ENCODE results near the gene RNF224. TPM values are rescaled to one million over a fixed set of nuclear protein-coding genes. Genes with fewer than 3 reads are reported as not detected.
A peak's percentile ranks its signal among the peaks of the same experiment; 100 is the strongest.

Gene RNF224
- total and polyA plus RNA-seq, 2 of the 13 experiments (the other 11 are each of a cell fraction or from before 2014, with no cell fraction given), result 0.09 TPM; not detected in 1

- Histone ChIP-seq H3K4me1 (ENCODE audit: insufficient read depth, low read length) (no peaks in the 10 kb centered on the region), H3K27me3 (ENCODE audit: control insufficient read depth in 1 of 2, insufficient read depth in 2 of 2, low read length in 2 of 2) (no peaks in the 10 kb centered on the region), H3K4me3 (replicated peaks in 1 of 3; ENCODE audit: insufficient read depth in 1 of 3, low read depth in 2 of 3, low read length in 3 of 3) (no peak overlapping the region), H3K79me2 (ENCODE audit: insufficient read depth, low read length) (no peaks in the 10 kb centered on the region), H3K9me3 (ENCODE audit: low read length) (no peaks in the 10 kb centered on the region), H3K9ac (ENCODE audit: insufficient read depth, low read depth, low read length) (no peak overlapping the region), H3K4me2 (ENCODE audit: low read depth, low read length) (no peak overlapping the region), H3K36me3 (replicated peaks in 1 of 2; ENCODE audit: control insufficient read depth in 1 of 2, insufficient read depth in 2 of 2, low read length in 2 of 2) (peaks cover 18% of the 10 kb centered on the region in 2 experiments; a peak in 4 of 5 replicates), H3K27ac (ENCODE audit: extremely low read length, insufficient read depth, low read length) (no peak overlapping the region), H4K20me1 (ENCODE audit: insufficient read depth, low read length) (no peaks in the 10 kb centered on the region), H2AFZ (ENCODE audit: low read length) (no peak overlapping the region)
- ChIA-PET POLR2A (no interaction called here), CTCF (ENCODE audit: low intra/inter-chr PET ratio, low total read pairs) (no interaction called here)
- no peak for DNase-seq (ENCODE audit: low spot score)
- no peak for ATAC-seq
- in situ Hi-C loops (cut with HindIII; ENCODE audit: extremely low pct_ligation_motif_present, low pct_unique_long_range_greater_than_20kb), result no loop called here
- intact Hi-C loops (cut with micrococcal nuclease; ENCODE audit: unreplicated experiment), result loop anchor here (10.0 kb wide), 1 partner anchor 64 kb away; the partner anchor contains the start of gene DPP7
- WGBS (ENCODE audit: low lambda C conversion rate), result 89% methylated on average over 11 of the region's 23 CpGs
- FAIRE-seq, result no peak
- no TSS peak for BruUV-seq (replicated peaks)
- TF ChIP-seq ZNF687 (CRISPR knock-in tag; IDR thresholded peaks at IDR 0.05), result peak; percentile 40
- no peak for TF ChIP-seq ZSCAN12 (CRISPR knock-in tag; IDR thresholded peaks at IDR 0.05)
- no peak for TF ChIP-seq IKZF5 (CRISPR knock-in tag; IDR thresholded peaks at IDR 0.05)
Observed at GRCh38 chr9:137178201-137178938, 48.9 kb upstream of the RNF224 start.
